H9 (cell line): ENCODE measurements around the gene SULT1A2. TPM values are rescaled to one million over a fixed set of nuclear protein-coding genes. Genes with fewer than 3 reads are reported as not detected.

Experiments
- DNase-seq: peaks from one replicate; pipeline ENCODE4 v3.0.0-alpha.2; 2017
- H2AFZ ChIP-seq: one replicate; pipeline ENCODE4 v1.6.1; 2013; ENCODE audit warnings: mild to moderate bottlenecking, low read length, control low read depth, moderate library complexity
- H2AK5ac ChIP-seq: 2 replicates; pipeline ENCODE4 v1.6.1; 2013; ENCODE audit warnings: low read length, control low read depth, mixed read lengths; ENCODE audit not compliant: insufficient read length
- H2BK120ac ChIP-seq: one replicate; pipeline ENCODE4 v1.6.1; 2013; ENCODE audit warnings: low read depth, mild to moderate bottlenecking, low read length, control low read depth, inconsistent platforms; ENCODE audit not compliant: poor library complexity, severe bottlenecking
- H2BK12ac ChIP-seq: 2 replicates; pipeline ENCODE4 v1.6.1; 2013; ENCODE audit warnings: low read length, control low read depth, mixed read lengths, low read depth; ENCODE audit not compliant: insufficient read length
- H2BK15ac ChIP-seq: 2 replicates; pipeline ENCODE4 v1.6.1; 2013; ENCODE audit warnings: low read depth, low read length, control low read depth
- H2BK20ac ChIP-seq: one replicate; pipeline ENCODE4 v1.6.1; 2013; ENCODE audit warnings: low read depth, mild to moderate bottlenecking, low read length, control low read depth, inconsistent platforms; ENCODE audit not compliant: poor library complexity, severe bottlenecking
- H2BK5ac ChIP-seq: 2 replicates; pipeline ENCODE4 v1.6.1; 2013; ENCODE audit warnings: low read length, control low read depth, mixed read lengths; ENCODE audit not compliant: insufficient read length
- H3K14ac ChIP-seq: 2 replicates; pipeline ENCODE4 v1.6.1; 2013; ENCODE audit warnings: low read length, control low read depth; ENCODE audit not compliant: insufficient read depth
- H3K18ac ChIP-seq: 2 replicates; pipeline ENCODE4 v1.6.1; 2013; ENCODE audit warnings: low read depth, mild to moderate bottlenecking, mixed read lengths, low read length, control low read depth; ENCODE audit not compliant: insufficient read length
- H3K23ac ChIP-seq: 2 replicates; pipeline ENCODE4 v1.6.1; 2013; ENCODE audit warnings: low read length, control low read depth, mixed read lengths, low read depth; ENCODE audit not compliant: insufficient read length
- H3K23me2 ChIP-seq: 2 replicates; pipeline ENCODE4 v1.6.1; 2013; ENCODE audit warnings: low read depth, mild to moderate bottlenecking, mixed read lengths, low read length, control low read depth; ENCODE audit not compliant: insufficient read length, poor library complexity, severe bottlenecking
- H3K27ac ChIP-seq: 2 replicates; pipeline ENCODE4 v1.5.1; 2013; ENCODE audit warnings: low read length, control low read depth, mixed read lengths, low read depth; ENCODE audit not compliant: insufficient read length
- H3K27me3 ChIP-seq: 2 replicates; pipeline ENCODE4 v1.6.1; 2013; ENCODE audit warnings: low read length, control low read depth, inconsistent platforms; ENCODE audit not compliant: insufficient read depth
- H3K4ac ChIP-seq: 2 replicates; pipeline ENCODE4 v1.6.1; 2013; ENCODE audit warnings: low read depth, mild to moderate bottlenecking, control low read depth, inconsistent platforms, low read length, moderate library complexity
- H3K4me1 ChIP-seq: 2 replicates; pipeline ENCODE4 v1.6.1; 2013; ENCODE audit warnings: low read length, control low read depth, inconsistent platforms; ENCODE audit not compliant: insufficient read depth
- H3K4me2 ChIP-seq: 2 replicates; pipeline ENCODE4 v1.6.1; 2013; ENCODE audit warnings: low read length, control low read depth, mixed read lengths; ENCODE audit not compliant: insufficient read length, insufficient read depth
- H3K56ac ChIP-seq: 2 replicates; pipeline ENCODE4 v1.6.1; 2013; ENCODE audit warnings: low read depth, mild to moderate bottlenecking, mixed read lengths, low read length, control low read depth; ENCODE audit not compliant: insufficient read length
- H3K79me1 ChIP-seq: 2 replicates; pipeline ENCODE4 v1.6.1; 2013; ENCODE audit warnings: low read depth, mild to moderate bottlenecking, moderate library complexity, low read length, control low read depth, inconsistent platforms; ENCODE audit not compliant: insufficient read depth, poor library complexity, severe bottlenecking
- H3K79me2 ChIP-seq: 2 replicates; pipeline ENCODE4 v1.6.1; 2013; ENCODE audit warnings: low read length, control low read depth, inconsistent platforms; ENCODE audit not compliant: insufficient read depth
- H3K9ac ChIP-seq: 2 replicates; pipeline ENCODE4 v1.6.1; 2013; ENCODE audit warnings: low read length, control low read depth, mixed read lengths; ENCODE audit not compliant: insufficient read length; ENCODE audit errors: extremely low read depth
- H3K9me3 ChIP-seq: one replicate; pipeline ENCODE4 v1.6.1; 2013; ENCODE audit warnings: low read depth, low read length, inconsistent platforms; ENCODE audit not compliant: control insufficient read depth
- H3T11ph ChIP-seq: one replicate; pipeline ENCODE4 v1.6.1; 2013; ENCODE audit warnings: mild to moderate bottlenecking, low read length, control low read depth, inconsistent platforms
- H4K20me1 ChIP-seq: one replicate; pipeline ENCODE4 v1.6.1; 2013; ENCODE audit not compliant: control insufficient read depth, insufficient read length, insufficient read depth
- H4K5ac ChIP-seq: 2 replicates; pipeline ENCODE4 v1.6.1; 2013; ENCODE audit warnings: low read depth, mild to moderate bottlenecking, mixed read lengths, low read length, control low read depth; ENCODE audit not compliant: insufficient read length
- H4K8ac ChIP-seq: replicated peaks from 2 replicates; pipeline ENCODE4 v1.6.1; 2013; ENCODE audit warnings: low read length, control low read depth, mixed read lengths, low read depth; ENCODE audit not compliant: insufficient read length
- H4K91ac ChIP-seq: 2 replicates; pipeline ENCODE4 v1.6.1; 2013; ENCODE audit warnings: low read depth, mild to moderate bottlenecking, moderate library complexity, mixed read lengths, low read length, control low read depth; ENCODE audit not compliant: insufficient read length
- H3K27ac Mint-ChIP-seq, 3 experiments: 2 replicates in 2 of 3; 3 replicates in 1 of 3; pipeline ENCODE4 v1.8.0; 2020 to 2021; ENCODE audit warnings: mixed read lengths in 3 of 3, mild to moderate bottlenecking in 1 of 3, moderate library complexity in 1 of 3
- H3K27me3 Mint-ChIP-seq: 2 replicates; pipeline ENCODE4 v1.8.0; 2021; ENCODE audit warnings: low read depth, mild to moderate bottlenecking, moderate library complexity, mixed read lengths
- H3K36me3 Mint-ChIP-seq, 3 experiments: 2 replicates in 2 of 3; 3 replicates in 1 of 3; pipeline ENCODE4 v1.8.0; 2020 to 2021; ENCODE audit warnings: low read depth in 3 of 3, mixed read lengths in 3 of 3; ENCODE audit not compliant: insufficient read depth in 1 of 3
- H3K4me1 Mint-ChIP-seq, 2 experiments: 2 replicates each; pipeline ENCODE4 v1.8.0; 2020; ENCODE audit warnings: mixed read lengths in 2 of 2
- H3K4me3 Mint-ChIP-seq, 2 experiments: 2 replicates in 1 of 2; 3 replicates in 1 of 2; pipeline ENCODE4 v1.8.0; 2020 to 2021; ENCODE audit warnings: mild to moderate bottlenecking in 2 of 2, mixed read lengths in 2 of 2, moderate library complexity in 1 of 2
- H3K9me3 Mint-ChIP-seq, 2 experiments: 2 replicates in 1 of 2; 3 replicates in 1 of 2; pipeline ENCODE4 v1.8.0; 2020; ENCODE audit warnings: mild to moderate bottlenecking in 2 of 2, mixed read lengths in 2 of 2, moderate library complexity in 1 of 2
- CTCF ChIP-seq: fragments of 200-600 bp; sonication (generic); conservative IDR thresholded peaks from 3 replicates; pipeline ENCODE4 v1.8.0; 2021; ENCODE audit warnings: antibody characterized with exemption, mild to moderate bottlenecking
- WGBS: extraction: QIAGEN DNeasy Blood & Tissue Kit; methylation state at CpG from one replicate; pipeline ENCODE4 v1.1.7; 2013; ENCODE audit warnings: missing lambda C conversion rate, low lambda C conversion rate, mixed read lengths; ENCODE audit not compliant: insufficient read length; ENCODE audit errors: extremely low coverage; 5-methylcytosine and 5-hydroxymethylcytosine counted together
- total RNA-seq: library from RNA; stranded (reverse); gene quantifications from 2 replicates; pipeline ENCODE4 v1.2.1, GENCODE V29; 2021

Gene SULT1A2
- total RNA-seq, 1 experiment from 2014 or later: 0.66 TPM

GRCh38 chr16:28606291-28607115 lies 9.7 kb upstream of the SULT1A2 start:
- H2BK5ac ChIP-seq: no peak overlapping the region
- H2AK5ac ChIP-seq: no peak overlapping the region
- no peak overlapping the region for H3K23ac ChIP-seq
- H4K20me1 ChIP-seq: no peaks in the 10 kb centered on the region
- H3K18ac ChIP-seq: no peak overlapping the region
- H2BK120ac ChIP-seq: no peak overlapping the region
- no peak overlapping the region for H4K91ac ChIP-seq
- no peak overlapping the region for H3K27ac Mint-ChIP-seq
- no peaks in the 10 kb centered on the region for H3K36me3 Mint-ChIP-seq
- H3K4me3 Mint-ChIP-seq: no peak overlapping the region
- no peak overlapping the region for H4K5ac ChIP-seq
- no peak overlapping the region for H4K8ac ChIP-seq
- H3K27me3 Mint-ChIP-seq: no peaks in the 10 kb centered on the region
- H3K56ac ChIP-seq: no peak overlapping the region
- H2BK15ac ChIP-seq: no peak overlapping the region
- DNase-seq: no peak
- no peak overlapping the region for H3K14ac ChIP-seq
- no peaks in the 10 kb centered on the region for H3K4me1 ChIP-seq
- no peak overlapping the region for H3T11ph ChIP-seq
- H3K9me3 Mint-ChIP-seq: no peaks in the 10 kb centered on the region
- WGBS: no CpG with 5 or more reads among the region's 16 CpGs
- H2BK20ac ChIP-seq: no peak overlapping the region
- no peak overlapping the region for H3K9ac ChIP-seq
- H3K27me3 ChIP-seq: no peaks in the 10 kb centered on the region
- no peaks in the 10 kb centered on the region for H3K79me2 ChIP-seq
- no peak overlapping the region for H3K4me2 ChIP-seq
- H3K4ac ChIP-seq: no peak overlapping the region
- H3K23me2 ChIP-seq: no peaks in the 10 kb centered on the region
- H2BK12ac ChIP-seq: no peak overlapping the region
- peaks cover 17 to 22% of the 10 kb centered on the region in 2 experiments for H3K4me1 Mint-ChIP-seq
- no peak overlapping the region for H3K27ac ChIP-seq
- H3K9me3 ChIP-seq: no peaks in the 10 kb centered on the region
- TF ChIP-seq CTCF: no peak
- H2AFZ ChIP-seq: no peak overlapping the region
- no peaks in the 10 kb centered on the region for H3K79me1 ChIP-seq
